GM20431 (cell line): ENCODE measurements around the gene ASTN1.

ENCODE experiments used
- in situ Hi-C: fragments of 300-500 bp; cut with MseI, MboI; formaldehyde crosslinking; loops from one replicate; pipeline ENCODE4 v1.15.0; 2020; ENCODE audit warnings: low sequenced_read_pairs; ENCODE audit not compliant: unreplicated experiment

Gene ASTN1

DNA sequence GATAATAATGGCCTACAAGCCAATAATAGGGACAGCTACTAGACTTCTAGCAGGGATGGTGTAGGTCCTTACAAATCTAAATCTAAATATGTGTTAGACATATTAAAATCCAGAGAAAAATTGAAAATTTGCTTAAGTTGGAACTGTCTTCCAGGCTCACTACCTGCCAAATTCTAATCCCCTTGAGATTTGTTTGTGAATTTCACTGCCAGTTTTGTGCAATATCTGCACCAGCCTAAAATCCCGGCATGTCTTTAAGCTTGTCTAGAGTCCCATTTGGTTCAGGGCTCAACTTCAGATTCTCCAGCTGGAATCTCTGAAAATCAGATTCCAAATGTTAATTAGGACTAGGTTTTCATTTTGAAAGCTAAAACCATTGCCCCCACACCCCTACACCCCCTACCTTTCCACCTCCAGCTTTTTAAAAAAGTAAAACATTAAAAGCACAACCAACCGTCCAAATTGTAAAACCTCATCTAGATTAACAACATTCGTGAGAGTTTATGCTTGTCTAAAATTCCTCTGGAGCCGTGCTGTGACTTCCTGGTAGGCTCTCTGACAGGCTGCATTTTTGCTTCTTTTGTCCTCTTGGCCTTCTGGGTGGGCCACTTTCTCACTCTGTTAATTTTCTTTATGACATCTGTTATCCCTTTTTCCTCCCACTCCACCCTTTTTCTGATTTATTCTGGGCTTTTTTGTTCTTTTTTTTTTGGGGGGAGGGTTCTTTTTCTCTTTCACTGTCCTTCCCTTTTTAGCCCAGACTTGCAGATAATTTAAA is 352.8 kb downstream of the ASTN1 start:
- in situ Hi-C loops, result no loop called here

GRCh38 chr1:176809292-176809691 is 355.2 kb downstream of the ASTN1 start:
- in situ Hi-C loops, result no loop called here
